IMR-90 (cell line): ENCODE results near the gene PVALEF. TPM values are rescaled to one million over a fixed set of nuclear protein-coding genes. Genes with fewer than 3 reads are reported as not detected.

ENCODE experiments used
- ATAC-seq: fragments of 200-7000 bp; cut with Tn5 transposase; 2 replicates; pipeline ENCODE4 v1.9.1; 2020; ENCODE audit warnings: low read depth, mild to moderate bottlenecking, moderate library complexity
- BruUV-seq: library from RNA; stranded (reverse); fragments of 400-500 nt; replicated peaks from 2 replicates; lab custom pipeline; 2021; lab: Mats Ljungman, UMichigan
- CTCF ChIA-PET: fragments of 300-600 bp; formaldehyde crosslinking; extraction: SDS; loops from one replicate; lab custom pipeline; 2021; ENCODE audit warnings: antibody characterized with exemption; lab: Yijun Ruan, JAX
- POLR2A ChIA-PET: fragments of 300-600 bp; sonication (Branson Sonifier 250); formaldehyde crosslinking; loops from one replicate; lab custom pipeline; 2022; ENCODE audit warnings: antibody characterized with exemption; ENCODE audit not compliant: unreplicated experiment; lab: Charles Lee
- DNase-seq: peaks from one replicate; pipeline ENCODE4 v3.0.0; 2013
- H2AFZ ChIP-seq: replicated peaks from 2 replicates; pipeline ENCODE3; 2013; ENCODE audit warnings: low read length, mild to moderate bottlenecking; ENCODE audit not compliant: poor library complexity
- H2AK5ac ChIP-seq: 2 replicates; pipeline ENCODE4 v1.6.1; 2013; ENCODE audit warnings: low read depth, low read length, inconsistent platforms
- H2AK9ac ChIP-seq: replicated peaks from 2 replicates; pipeline ENCODE3; 2013; ENCODE audit warnings: mild to moderate bottlenecking, low read depth, low read length, moderate library complexity; ENCODE audit not compliant: poor library complexity
- H2BK120ac ChIP-seq: 2 replicates; pipeline ENCODE4 v1.6.1; 2013; ENCODE audit warnings: low read depth, low read length, inconsistent platforms
- H2BK15ac ChIP-seq: 3 replicates; pipeline ENCODE4 v1.6.1; 2013; ENCODE audit warnings: low read depth, low read length, inconsistent platforms
- H2BK20ac ChIP-seq: 2 replicates; pipeline ENCODE4 v1.6.1; 2013; ENCODE audit warnings: low read depth, mild to moderate bottlenecking, inconsistent platforms, low read length, moderate library complexity
- H2BK5ac ChIP-seq: 2 replicates; pipeline ENCODE4 v1.6.1; 2013; ENCODE audit warnings: mild to moderate bottlenecking, low read depth, low read length, inconsistent platforms; ENCODE audit not compliant: poor library complexity, severe bottlenecking
- H3K14ac ChIP-seq: replicated peaks from 2 replicates; pipeline ENCODE4 v1.6.1; 2013; ENCODE audit warnings: low read depth, low read length, inconsistent platforms
- H3K18ac ChIP-seq: 2 replicates; pipeline ENCODE4 v1.6.1; 2013; ENCODE audit warnings: low read depth, low read length, control low read depth
- H3K23ac ChIP-seq: 2 replicates; pipeline ENCODE4 v1.6.1; 2013; ENCODE audit warnings: low read depth, low read length, inconsistent platforms
- H3K27ac ChIP-seq: 2 replicates; pipeline ENCODE4 v1.5.1; 2013; ENCODE audit warnings: mild to moderate bottlenecking, control low read depth, low read length; ENCODE audit not compliant: insufficient read depth
- H3K27me3 ChIP-seq: 2 replicates; pipeline ENCODE4 v1.6.1; 2013; ENCODE audit warnings: low read length; ENCODE audit not compliant: control insufficient read depth, insufficient read depth
- H3K36me3 ChIP-seq: 2 replicates; pipeline ENCODE4 v1.6.1; 2013; ENCODE audit warnings: low read length, mixed read lengths; ENCODE audit not compliant: control insufficient read depth, insufficient read depth
- H3K4ac ChIP-seq: 2 replicates; pipeline ENCODE4 v1.6.1; 2013; ENCODE audit warnings: low read depth, low read length, inconsistent platforms
- H3K4me1 ChIP-seq: 2 replicates; pipeline ENCODE4 v1.6.1; 2013; ENCODE audit warnings: low read length, mixed read lengths; ENCODE audit not compliant: control insufficient read depth, insufficient read depth
- H3K4me2 ChIP-seq: 2 replicates; pipeline ENCODE4 v1.6.1; 2013; ENCODE audit warnings: low read depth, mild to moderate bottlenecking, control low read depth, low read length, moderate library complexity
- H3K4me3 ChIP-seq: 2 replicates; pipeline ENCODE4 v1.5.1; 2013; ENCODE audit warnings: low read depth, mild to moderate bottlenecking, control low read depth, low read length, moderate library complexity; ENCODE audit not compliant: insufficient read depth
- H3K56ac ChIP-seq: 2 replicates; pipeline ENCODE4 v1.6.1; 2013; ENCODE audit warnings: low read length, inconsistent platforms; ENCODE audit not compliant: insufficient read depth; ENCODE audit errors: extremely low read depth
- H3K79me1 ChIP-seq, 2 experiments: 2 replicates each; pipeline ENCODE4 v1.6.1; 2013; ENCODE audit warnings: low read length in 2 of 2, inconsistent platforms in 1 of 2, low read depth in 1 of 2
- H3K9ac ChIP-seq: 2 replicates; pipeline ENCODE4 v1.6.1; 2013; ENCODE audit warnings: low read depth, low read length, control low read depth
- H3K9me1 ChIP-seq: 2 replicates; pipeline ENCODE4 v1.6.1; 2013; ENCODE audit warnings: low read length, inconsistent platforms; ENCODE audit not compliant: insufficient read depth
- H3K9me3 ChIP-seq: 2 replicates; pipeline ENCODE4 v1.6.1; 2013; ENCODE audit warnings: low read length; ENCODE audit not compliant: control insufficient read depth, insufficient read depth
- H4K20me1 ChIP-seq: 2 replicates; pipeline ENCODE4 v1.6.1; 2013; ENCODE audit warnings: low read length, inconsistent platforms; ENCODE audit not compliant: insufficient read depth
- H4K5ac ChIP-seq: 2 replicates; pipeline ENCODE4 v1.6.1; 2013; ENCODE audit warnings: mild to moderate bottlenecking, low read depth, low read length, control low read depth
- H4K8ac ChIP-seq, 2 experiments: 2 replicates each; pipeline ENCODE4 v1.6.1; 2013; ENCODE audit warnings: low read depth in 2 of 2, low read length in 2 of 2, control low read depth in 1 of 2, inconsistent platforms in 1 of 2
- H4K91ac ChIP-seq: 2 replicates; pipeline ENCODE4 v1.6.1; 2013; ENCODE audit warnings: low read depth, low read length, inconsistent platforms; ENCODE audit not compliant: insufficient read depth
- BHLHE40 ChIP-seq: fragments of 150-350 bp; IDR thresholded peaks from 2 replicates; pipeline ENCODE4 v1.6.1; 2016; ENCODE audit warnings: mild to moderate bottlenecking, low read depth, low read length
- FOS ChIP-seq: fragments of 150-350 bp; IDR thresholded peaks from 2 replicates; pipeline ENCODE4 v1.6.1; 2016; ENCODE audit warnings: low read depth, low read length
- MAFK ChIP-seq: IDR thresholded peaks from 2 replicates; pipeline ENCODE4 v1.6.1; 2012; ENCODE audit warnings: low read depth, low read length, improper control_type of control experiment
- MXI1 ChIP-seq: IDR thresholded peaks from 2 replicates; pipeline ENCODE4 v1.6.1; 2012; ENCODE audit warnings: low read depth, mild to moderate bottlenecking, low read length, moderate library complexity, borderline replicate concordance
- RAD21 ChIP-seq: IDR thresholded peaks from 2 replicates; pipeline ENCODE4 v1.6.1; 2012; ENCODE audit warnings: low read length, improper control_type of control experiment
- RCOR1 ChIP-seq: IDR thresholded peaks from 2 replicates; pipeline ENCODE4 v1.6.1; 2012; ENCODE audit warnings: mild to moderate bottlenecking, low read length, improper control_type of control experiment; ENCODE audit not compliant: insufficient replicate concordance
- RFX5 ChIP-seq: IDR thresholded peaks from 2 replicates; pipeline ENCODE4 v1.8.0; 2012; ENCODE audit warnings: low read depth, mild to moderate bottlenecking, low read length, moderate library complexity
- WGBS, 2 experiments: methylation state at CpG; one replicate each; pipeline versions ENCODE4 v1.1.5 to v1.1.7; 2013; ENCODE audit warnings: missing lambda C conversion rate in 2 of 2; ENCODE audit not compliant: insufficient read length in 1 of 2; ENCODE audit errors: extremely low coverage in 2 of 2; 5-methylcytosine and 5-hydroxymethylcytosine counted together
- dilution Hi-C: fragments of 300-500 bp; cut with HindIII; formaldehyde crosslinking; loops from one replicate; pipeline ENCODE4 v1.14.3; 2018; ENCODE audit warnings: low sequenced_read_pairs; ENCODE audit not compliant: unreplicated experiment
- in situ Hi-C: fragments of 300-500 bp; cut with MboI; formaldehyde crosslinking; loops from 3 replicates; pipeline ENCODE4 v1.14.3; 2019; ENCODE audit warnings: low sequenced_read_pairs, inconsistent platforms, mixed read lengths
- intact Hi-C: fragments of 100-400 bp; cut with micrococcal nuclease; formaldehyde crosslinking; loops from 2 replicates; pipeline ENCODE4 v1.10.0; 2022
- polyA plus RNA-seq, 3 experiments: library from polyadenylated mRNA; depleted of rRNA; stranded (reverse); fragments of >200 nt; gene quantifications; 2 replicates each; pipeline ENCODE4 v1.2.3, GENCODE V29; 2012; ENCODE audit warnings: low replicate concordance in 1 of 3
- total RNA-seq: library from RNA; depleted of rRNA; stranded (reverse); fragments of >200 nt; gene quantifications from 2 replicates; pipeline ENCODE4 v1.2.3, GENCODE V29; 2012
- TF ChIP-seq, protein P1 (sequence below): fragments of 150-350 bp; IDR thresholded peaks from 2 replicates; pipeline ENCODE4 v1.6.1; 2017; ENCODE audit warnings: mild to moderate bottlenecking, antibody characterized with exemption, low read length, low read depth

Gene PVALEF
- total and polyA plus RNA-seq, 2 of the 4 experiments (the other 2 are of a cell fraction) = not detected

- no peak overlapping the region for H2AK5ac ChIP-seq
- no peak overlapping the region for H2BK15ac ChIP-seq
- no peak overlapping the region for H3K56ac ChIP-seq
- no peak overlapping the region for H4K8ac ChIP-seq
- no peak overlapping the region for H2BK20ac ChIP-seq
- no peak overlapping the region for H2BK5ac ChIP-seq
- H2AFZ ChIP-seq = no peak overlapping the region
- peaks cover 8% of the 10 kb centered on the region for H3K36me3 ChIP-seq
- no peak overlapping the region for H3K9ac ChIP-seq
- H3K4me1 ChIP-seq = no peaks in the 10 kb centered on the region
- H4K91ac ChIP-seq = no peak overlapping the region
- H3K4ac ChIP-seq = no peak overlapping the region
- intact Hi-C loops (loop anchor here (1.0 kb wide), 1 partner anchor 58 kb away; no protein-coding TSS in a partner anchor), in situ Hi-C loops (no loop called here), dilution Hi-C loops (no loop called here)
- H4K20me1 ChIP-seq = peaks cover 5% of the 10 kb centered on the region; the same call in 1 of the 2 replicates
- H3K23ac ChIP-seq = no peak overlapping the region
- H3K4me2 ChIP-seq = no peak overlapping the region
- no peak overlapping the region for H3K27ac ChIP-seq
- H4K5ac ChIP-seq = no peak overlapping the region
- no TSS peak for BruUV-seq
- no peak overlapping the region for H3K18ac ChIP-seq
- WGBS, 2 experiments = 95% methylated on average over 9 of the region's 18 CpGs; no CpG with 5 or more reads in 1 of the 2 experiments
- ATAC-seq (no peak), DNase-seq (no peak)
- no peaks in the 10 kb centered on the region for H3K79me1 ChIP-seq
- H3K9me3 ChIP-seq = no peaks in the 10 kb centered on the region
- POLR2A ChIA-PET = no interaction called here
- H3K9me1 ChIP-seq = no peaks in the 10 kb centered on the region
- H3K14ac ChIP-seq = no peak overlapping the region
- H3K27me3 ChIP-seq = no peaks in the 10 kb centered on the region
- no peak overlapping the region for H3K4me3 ChIP-seq
- H2BK120ac ChIP-seq = no peak overlapping the region
- TF ChIP-seq BHLHE40 (no peak), MXI1 (no peak), FOS (no peak), MAFK (no peak), RAD21 (no peak), RFX5 (no peak), RCOR1 (no peak)
- TF ChIP-seq, protein P1, sequence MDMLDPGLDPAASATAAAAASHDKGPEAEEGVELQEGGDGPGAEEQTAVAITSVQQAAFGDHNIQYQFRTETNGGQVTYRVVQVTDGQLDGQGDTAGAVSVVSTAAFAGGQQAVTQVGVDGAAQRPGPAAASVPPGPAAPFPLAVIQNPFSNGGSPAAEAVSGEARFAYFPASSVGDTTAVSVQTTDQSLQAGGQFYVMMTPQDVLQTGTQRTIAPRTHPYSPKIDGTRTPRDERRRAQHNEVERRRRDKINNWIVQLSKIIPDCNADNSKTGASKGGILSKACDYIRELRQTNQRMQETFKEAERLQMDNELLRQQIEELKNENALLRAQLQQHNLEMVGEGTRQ = no peak
- CTCF ChIA-PET = interaction anchor here (1.0 kb wide), 2 partner anchors 8 to 23 kb away, joined by 3 to 4 read pairs; no protein-coding TSS in a partner anchor
- H2AK9ac ChIP-seq = no peak overlapping the region
Observed at GRCh38 chr17:81200201-81200600, 34.9 kb downstream of the PVALEF start.
